GM18909 (cell line): ENCODE data around the gene HLCS.

Experiments used
- ATAC-seq: cut with Tn5 transposase; IDR thresholded peaks from one replicate; pipeline ENCODE4 v1.9.1; 2021; ENCODE audit warnings: mild to moderate bottlenecking; ENCODE audit not compliant: unreplicated experiment, poor library complexity

HLCS gene

GRCh38 chr21:36709868-36710728 is 256.4 kb downstream of the HLCS start:
- no peak for ATAC-seq

- no peak for ATAC-seq
These were observed 257.2 kb downstream of the HLCS start for GRCh38 chr21:36709030-36709867.

GRCh38 chr21:36708286-36709029 is 258.0 kb downstream of the HLCS start:
- no peak for ATAC-seq

GRCh38 chr21:36707763-36708285 is 258.6 kb downstream of the HLCS start:
- ATAC-seq: no peak

- ATAC-seq: no peak
These were observed 259.3 kb downstream of the HLCS start for GRCh38 chr21:36706951-36707762.

GRCh38 chr21:36706482-36706852 is 260.0 kb downstream of the HLCS start:
- ATAC-seq: no peak

- ATAC-seq: no peak
These were observed 260.6 kb downstream of the HLCS start for GRCh38 chr21:36705679-36706481.

- no peak for ATAC-seq
These were observed 261.4 kb downstream of the HLCS start for GRCh38 chr21:36704958-36705678.

GRCh38 chr21:36704281-36704957 is 262.1 kb downstream of the HLCS start:
- ATAC-seq: no peak

- ATAC-seq: no peak
These were observed 262.7 kb downstream of the HLCS start for GRCh38 chr21:36703626-36704280.

- no peak for ATAC-seq
These were observed 263.3 kb downstream of the HLCS start for GRCh38 chr21:36703123-36703522.

- no peak for ATAC-seq
These were observed 263.9 kb downstream of the HLCS start for GRCh38 chr21:36702622-36702968.

GRCh38 chr21:36701756-36702621 is 264.5 kb downstream of the HLCS start:
- ATAC-seq: no peak

- ATAC-seq: no peak
These were observed 265.3 kb downstream of the HLCS start for GRCh38 chr21:36700971-36701755.
